GM12878 (cell line): ENCODE measurements around the gene CFAP99. TPM values are rescaled to one million over a fixed set of nuclear protein-coding genes. Genes with fewer than 3 reads are reported as not detected.

ENCODE experiments used
- ATAC-seq: fragments of 200-7000 bp; cut with Tn5 transposase; 3 replicates; pipeline ENCODE4 v1.9.1; 2020; ENCODE audit warnings: mild to moderate bottlenecking, moderate library complexity
- BruUV-seq: library from RNA; stranded (reverse); fragments of 400-500 nt; replicated peaks from 2 replicates; lab custom pipeline; 2021; lab: Mats Ljungman, UMichigan
- CTCF ChIA-PET: fragments of 300-600 bp; sonication (Branson Sonifier 250); formaldehyde crosslinking; extraction: SDS; loops from one replicate; lab custom pipeline; 2021; ENCODE audit warnings: inconsistent platforms; lab: Yijun Ruan, JAX
- POLR2A ChIA-PET: fragments of 350-600 bp; formaldehyde crosslinking; extraction: SDS; loops from one replicate; lab custom pipeline; 2021; ENCODE audit warnings: inconsistent platforms; lab: Charles Lee
- RAD21 ChIA-PET: fragments of 300-600 bp; sonication (Branson Sonifier 250); formaldehyde crosslinking; loops from one replicate; lab custom pipeline; 2023; ENCODE audit warnings: antibody characterized with exemption; ENCODE audit not compliant: unreplicated experiment; lab: Charles Lee
- SMC1A ChIA-PET: fragments of 300-600 bp; sonication (Branson Sonifier 250); formaldehyde crosslinking; loops from one replicate; lab custom pipeline; 2023; ENCODE audit not compliant: unreplicated experiment, uncharacterized antibody; lab: Charles Lee
- DNase-seq: peaks from one replicate; pipeline ENCODE4 v3.0.0-alpha.2; 2011; ENCODE audit warnings: low read depth, low spot score
- FAIRE-seq: peaks from 3 replicates; lab custom pipeline; 2011; peaks lifted over from hg19 to GRCh38; lab: Jason Lieb, UNC
- H2AFZ ChIP-seq: 2 replicates; pipeline ENCODE4 v1.6.0; 2011; ENCODE audit warnings: low read depth, low read length, control low read depth; ENCODE audit not compliant: control insufficient read depth
- H3K27ac ChIP-seq: 2 replicates; pipeline ENCODE4 v1.5.1; 2011; ENCODE audit warnings: control low read depth; ENCODE audit not compliant: control insufficient read depth, insufficient read depth
- H3K27me3 ChIP-seq, 2 experiments: replicated peaks in 1 of 2; 2 replicates each; pipeline versions ENCODE4 v1.6.0 to v1.6.1; 2011; ENCODE audit warnings: low read length in 1 of 2; ENCODE audit not compliant: control insufficient read depth in 2 of 2, insufficient read depth in 2 of 2
- H3K36me3 ChIP-seq, 2 experiments: 2 replicates each; pipeline ENCODE4 v1.5.1; 2011; ENCODE audit warnings: low read length in 1 of 2; ENCODE audit not compliant: control insufficient read depth in 2 of 2, insufficient read depth in 2 of 2
- H3K4me1 ChIP-seq: 2 replicates; pipeline ENCODE4 v1.6.1; 2011; ENCODE audit warnings: mild to moderate bottlenecking, low read length, moderate library complexity, mixed read lengths; ENCODE audit not compliant: control insufficient read depth, insufficient read depth
- H3K4me2 ChIP-seq: 2 replicates; pipeline ENCODE4 v1.6.0; 2011; ENCODE audit warnings: control low read depth; ENCODE audit not compliant: control insufficient read depth, insufficient read depth
- H3K4me3 ChIP-seq: fragments of 200-600 bp; sonication (generic); 2 replicates; pipeline ENCODE4 v1.5.1; 2016
- H3K79me2 ChIP-seq: 2 replicates; pipeline ENCODE4 v1.6.0; 2011; ENCODE audit warnings: low read length; ENCODE audit not compliant: control insufficient read depth, insufficient read depth
- H3K9ac ChIP-seq: 2 replicates; pipeline ENCODE4 v1.8.0; 2011; ENCODE audit warnings: low read length, control low read depth, mixed read lengths; ENCODE audit not compliant: control insufficient read depth, insufficient read depth
- H3K9me3 ChIP-seq: replicated peaks from 3 replicates; pipeline ENCODE4 v1.5.1; 2011; ENCODE audit warnings: mild to moderate bottlenecking, low read length; ENCODE audit not compliant: control insufficient read depth, insufficient read depth
- H4K20me1 ChIP-seq: 2 replicates; pipeline ENCODE4 v1.6.0; 2011; ENCODE audit not compliant: control insufficient read depth, insufficient read depth
- ATF7 ChIP-seq: fragments of 450-650 bp; IDR thresholded peaks from 2 replicates; pipeline ENCODE4 v1.6.1; 2016; ENCODE audit warnings: low read depth, mild to moderate bottlenecking
- BCL11A ChIP-seq: IDR thresholded peaks from 2 replicates; pipeline ENCODE4 v1.6.1; 2011; ENCODE audit warnings: low read depth, low read length
- EP300 ChIP-seq, 2 experiments: fragments of 150-350 bp in 1 of 2; IDR thresholded peaks; 2 replicates each; pipeline ENCODE4 v1.6.1; 2011 to 2012; ENCODE audit warnings: low read depth in 2 of 2, low read length in 2 of 2, borderline replicate concordance in 1 of 2, improper control_type of control experiment in 1 of 2, inconsistent platforms in 1 of 2; ENCODE audit not compliant: control insufficient read depth in 1 of 2
- IKZF2 ChIP-seq, 2 experiments: fragments of 450-650 bp; IDR thresholded peaks; 2 replicates each; pipeline ENCODE4 v1.6.1; 2017; ENCODE audit warnings: mild to moderate bottlenecking in 2 of 2, moderate library complexity in 2 of 2
- JUND ChIP-seq: IDR thresholded peaks from 2 replicates; pipeline ENCODE4 v1.6.1; 2012; ENCODE audit warnings: low read depth, mild to moderate bottlenecking, low read length, improper control_type of control experiment, moderate library complexity
- POLR2AphosphoS2 ChIP-seq: IDR thresholded peaks from 2 replicates; pipeline ENCODE4 v1.6.1; 2011; ENCODE audit warnings: low read depth, mild to moderate bottlenecking, low read length, improper control_type of control experiment, moderate library complexity
- POU2F2 ChIP-seq: IDR thresholded peaks from 3 replicates; pipeline ENCODE4 v1.6.1; 2011; ENCODE audit warnings: low read depth, mild to moderate bottlenecking, low read length, borderline replicate concordance
- SIN3A ChIP-seq: IDR thresholded peaks from 2 replicates; pipeline ENCODE4 v1.6.1; 2012; ENCODE audit warnings: low read depth, low read length, improper control_type of control experiment
- SUZ12 ChIP-seq: fragments of 200-600 bp; sonication (generic); IDR thresholded peaks from one replicate; pipeline ENCODE4 v1.6.1; 2018; ENCODE audit warnings: antibody characterized with exemption, mild to moderate bottlenecking; ENCODE audit not compliant: unreplicated experiment
- YBX1 ChIP-seq: fragments of 450-650 bp; IDR thresholded peaks from 2 replicates; pipeline ENCODE4 v1.6.1; 2016; ENCODE audit warnings: antibody characterized with exemption
- WGBS: methylation state at CpG from one replicate; pipeline ENCODE4 v1.1.6; 2016; ENCODE audit warnings: low lambda C conversion rate; ENCODE audit not compliant: insufficient replicate concordance, insufficient coverage; ENCODE audit errors: missing lambda C conversion rate; 5-methylcytosine and 5-hydroxymethylcytosine counted together
- in situ Hi-C: fragments of 300-500 bp; cut with MboI; formaldehyde crosslinking; loops from 9 replicates; pipeline ENCODE4 v1.14.3; 2018; ENCODE audit warnings: mixed read lengths
- intact Hi-C: fragments of 100-400 bp; cut with micrococcal nuclease; formaldehyde crosslinking; loops from one replicate; pipeline ENCODE4 v1.14.2; 2022; ENCODE audit not compliant: unreplicated experiment
- polyA plus RNA-seq, 11 experiments: library from polyadenylated mRNA; depleted of rRNA in 4 of 11; unstranded in 6 of 11; stranded (reverse) in 5 of 11; fragments of >200 nt; fragmentation: Nextera tagmentation in 4 of 11; fragmentation: Illumina TruSeq in 1 of 11; extraction: Ambion mirVana in 4 of 11; extraction: Trizol in 1 of 11; gene quantifications; 1 replicate in 1 of 11; 2 replicates in 10 of 11; pipeline versions ENCODE4 v1.2.1 to v1.2.3, GENCODE V29; 2011 to 2016; ENCODE audit warnings: inconsistent platforms in 2 of 11, missing spikeins in 2 of 11, low read depth in 1 of 11
- total RNA-seq, 4 experiments: library from RNA; depleted of rRNA in 3 of 4; stranded (reverse); fragments of >200 nt in 3 of 4; fragmentation: Illumina TruSeq in 1 of 4; extraction: Trizol in 1 of 4; gene quantifications; 2 replicates each; pipeline versions ENCODE4 v1.2.1 to v1.2.3, GENCODE V29; 2013 to 2021
- TF ChIP-seq, protein P1 (sequence below): fragments of 450-650 bp; IDR thresholded peaks from 2 replicates; pipeline ENCODE4 v1.6.1; 2016; ENCODE audit warnings: mild to moderate bottlenecking, moderate library complexity, borderline replicate concordance
- TF ChIP-seq, protein P2 (sequence below): IDR thresholded peaks from 2 replicates; pipeline ENCODE4 v1.6.1; 2012; ENCODE audit warnings: low read depth, low read length, improper control_type of control experiment
- TF ChIP-seq, protein P3 (sequence below): fragments of 450-650 bp; formaldehyde crosslinking; IDR thresholded peaks from 2 replicates; pipeline ENCODE4 v1.4.0; 2022; ENCODE audit warnings: mild to moderate bottlenecking, moderate library complexity

Gene CFAP99
- total and polyA plus RNA-seq, 10 of the 15 experiments (the other 5 are each of a cell fraction or from before 2014, with no cell fraction given) = not detected

DNA sequence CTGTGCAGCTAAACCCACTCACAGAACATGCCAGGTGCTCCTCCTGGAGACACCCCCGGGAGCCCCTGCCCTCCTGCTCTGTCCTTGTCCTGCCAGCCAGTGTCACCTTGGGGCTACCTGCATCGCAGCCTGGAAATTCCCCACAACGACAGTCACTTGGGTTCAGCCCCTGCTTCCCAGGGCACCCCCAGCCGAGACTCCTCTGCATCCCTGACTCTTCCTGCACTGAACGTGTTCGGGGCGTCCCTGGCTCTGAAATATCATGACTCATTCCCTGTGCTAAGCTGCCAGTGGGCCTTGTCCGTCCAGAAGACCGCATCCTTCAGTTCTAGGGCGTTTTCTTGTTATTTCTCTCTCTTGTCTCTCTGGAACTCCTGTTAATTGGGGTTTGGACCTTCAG lies 5.8 kb downstream of the CFAP99 start:
- Histone ChIP-seq H4K20me1 (no peaks in the 10 kb centered on the region), H3K9ac (no peak overlapping the region), H3K27ac (no peak overlapping the region), H3K9me3 (no peaks in the 10 kb centered on the region), H3K4me2 (no peak overlapping the region), H3K27me3 (peaks cover 0 to 5% of the 10 kb centered on the region in 2 experiments; a peak in 3 of 4 replicates), H3K36me3 (no peaks in the 10 kb centered on the region), H2AFZ (no peak overlapping the region), H3K79me2 (no peaks in the 10 kb centered on the region), H3K4me1 (no peaks in the 10 kb centered on the region), H3K4me3 (no peak overlapping the region)
- 26% methylated on average over 10 of the region's 10 CpGs for WGBS
- CTCF ChIA-PET = interaction anchor here (1.6 kb wide), 1 partner anchor 17 kb away, joined by 4 read pairs; no protein-coding TSS in a partner anchor
- no peak for TF ChIP-seq SIN3A
- TF ChIP-seq JUND = no peak
- TF ChIP-seq, protein P1, sequence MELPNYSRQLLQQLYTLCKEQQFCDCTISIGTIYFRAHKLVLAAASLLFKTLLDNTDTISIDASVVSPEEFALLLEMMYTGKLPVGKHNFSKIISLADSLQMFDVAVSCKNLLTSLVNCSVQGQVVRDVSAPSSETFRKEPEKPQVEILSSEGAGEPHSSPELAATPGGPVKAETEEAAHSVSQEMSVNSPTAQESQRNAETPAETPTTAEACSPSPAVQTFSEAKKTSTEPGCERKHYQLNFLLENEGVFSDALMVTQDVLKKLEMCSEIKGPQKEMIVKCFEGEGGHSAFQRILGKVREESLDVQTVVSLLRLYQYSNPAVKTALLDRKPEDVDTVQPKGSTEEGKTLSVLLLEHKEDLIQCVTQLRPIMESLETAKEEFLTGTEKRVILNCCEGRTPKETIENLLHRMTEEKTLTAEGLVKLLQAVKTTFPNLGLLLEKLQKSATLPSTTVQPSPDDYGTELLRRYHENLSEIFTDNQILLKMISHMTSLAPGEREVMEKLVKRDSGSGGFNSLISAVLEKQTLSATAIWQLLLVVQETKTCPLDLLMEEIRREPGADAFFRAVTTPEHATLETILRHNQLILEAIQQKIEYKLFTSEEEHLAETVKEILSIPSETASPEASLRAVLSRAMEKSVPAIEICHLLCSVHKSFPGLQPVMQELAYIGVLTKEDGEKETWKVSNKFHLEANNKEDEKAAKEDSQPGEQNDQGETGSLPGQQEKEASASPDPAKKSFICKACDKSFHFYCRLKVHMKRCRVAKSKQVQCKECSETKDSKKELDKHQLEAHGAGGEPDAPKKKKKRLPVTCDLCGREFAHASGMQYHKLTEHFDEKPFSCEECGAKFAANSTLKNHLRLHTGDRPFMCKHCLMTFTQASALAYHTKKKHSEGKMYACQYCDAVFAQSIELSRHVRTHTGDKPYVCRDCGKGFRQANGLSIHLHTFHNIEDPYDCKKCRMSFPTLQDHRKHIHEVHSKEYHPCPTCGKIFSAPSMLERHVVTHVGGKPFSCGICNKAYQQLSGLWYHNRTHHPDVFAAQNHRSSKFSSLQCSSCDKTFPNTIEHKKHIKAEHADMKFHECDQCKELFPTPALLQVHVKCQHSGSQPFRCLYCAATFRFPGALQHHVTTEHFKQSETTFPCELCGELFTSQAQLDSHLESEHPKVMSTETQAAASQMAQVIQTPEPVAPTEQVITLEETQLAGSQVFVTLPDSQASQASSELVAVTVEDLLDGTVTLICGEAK = no peak
- TF ChIP-seq YBX1 = no peak
- TF ChIP-seq BCL11A = no peak
- TF ChIP-seq, protein P2, sequence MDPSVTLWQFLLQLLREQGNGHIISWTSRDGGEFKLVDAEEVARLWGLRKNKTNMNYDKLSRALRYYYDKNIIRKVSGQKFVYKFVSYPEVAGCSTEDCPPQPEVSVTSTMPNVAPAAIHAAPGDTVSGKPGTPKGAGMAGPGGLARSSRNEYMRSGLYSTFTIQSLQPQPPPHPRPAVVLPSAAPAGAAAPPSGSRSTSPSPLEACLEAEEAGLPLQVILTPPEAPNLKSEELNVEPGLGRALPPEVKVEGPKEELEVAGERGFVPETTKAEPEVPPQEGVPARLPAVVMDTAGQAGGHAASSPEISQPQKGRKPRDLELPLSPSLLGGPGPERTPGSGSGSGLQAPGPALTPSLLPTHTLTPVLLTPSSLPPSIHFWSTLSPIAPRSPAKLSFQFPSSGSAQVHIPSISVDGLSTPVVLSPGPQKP = no peak
- TF ChIP-seq, protein P3, sequence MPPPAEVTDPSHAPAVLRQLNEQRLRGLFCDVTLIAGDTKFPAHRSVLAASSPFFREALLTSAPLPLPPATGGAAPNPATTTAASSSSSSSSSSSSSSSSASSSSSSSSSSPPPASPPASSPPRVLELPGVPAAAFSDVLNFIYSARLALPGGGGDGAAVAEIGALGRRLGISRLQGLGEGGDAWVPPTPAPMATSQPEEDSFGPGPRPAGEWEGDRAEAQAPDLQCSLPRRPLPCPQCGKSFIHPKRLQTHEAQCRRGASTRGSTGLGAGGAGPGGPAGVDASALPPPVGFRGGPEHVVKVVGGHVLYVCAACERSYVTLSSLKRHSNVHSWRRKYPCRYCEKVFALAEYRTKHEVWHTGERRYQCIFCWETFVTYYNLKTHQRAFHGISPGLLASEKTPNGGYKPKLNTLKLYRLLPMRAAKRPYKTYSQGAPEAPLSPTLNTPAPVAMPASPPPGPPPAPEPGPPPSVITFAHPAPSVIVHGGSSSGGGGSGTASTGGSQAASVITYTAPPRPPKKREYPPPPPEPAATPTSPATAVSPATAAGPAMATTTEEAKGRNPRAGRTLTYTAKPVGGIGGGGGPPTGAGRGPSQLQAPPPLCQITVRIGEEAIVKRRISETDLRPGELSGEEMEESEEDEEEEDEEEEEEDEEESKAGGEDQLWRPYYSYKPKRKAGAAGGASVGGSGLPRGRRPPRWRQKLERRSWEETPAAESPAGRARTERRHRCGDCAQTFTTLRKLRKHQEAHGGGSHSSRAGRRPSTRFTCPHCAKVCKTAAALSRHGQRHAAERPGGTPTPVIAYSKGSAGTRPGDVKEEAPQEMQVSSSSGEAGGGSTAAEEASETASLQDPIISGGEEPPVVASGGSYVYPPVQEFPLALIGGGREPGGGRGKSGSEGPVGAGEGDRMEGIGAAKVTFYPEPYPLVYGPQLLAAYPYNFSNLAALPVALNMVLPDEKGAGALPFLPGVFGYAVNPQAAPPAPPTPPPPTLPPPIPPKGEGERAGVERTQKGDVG (CRISPR knock-in tag) = no peak
- TF ChIP-seq POLR2AphosphoS2 = no peak
- TF ChIP-seq IKZF2 (IDR thresholded peaks at IDR 0.05) = no peak
- TF ChIP-seq POU2F2 = no peak
- TF ChIP-seq EP300 (IDR thresholded peaks at IDR 0.05; ENCODE audit: borderline replicate concordance in 1 of 2, control insufficient read depth in 1 of 2, low read depth in 2 of 2, low read length in 2 of 2) = no peak
- TF ChIP-seq SUZ12 = no peak
- TF ChIP-seq ATF7 = no peak
- POLR2A ChIA-PET = no interaction called here
- FAIRE-seq (no peak), ATAC-seq (no peak), DNase-seq (no peak)
- BruUV-seq = no TSS peak
- in situ Hi-C loops (no loop called here), intact Hi-C loops (no loop called here)
- RAD21 ChIA-PET = no interaction called here
- SMC1A ChIA-PET = interaction anchor here (0.7 kb wide), 1 partner anchor 25 kb away, joined by 3 read pairs; no protein-coding TSS in a partner anchor
